Omental fat pad (tissue), 4 donors: ENCODE measurements around the gene CCNI2. TPM values are rescaled to one million over a fixed set of nuclear protein-coding genes. Genes with fewer than 3 reads are reported as not detected.

Source experiments
- ATAC-seq: fragments of 150-250 bp; one replicate; pipeline ENCODE4 v1.9.1; 2016; ENCODE audit warnings: mild to moderate bottlenecking, moderate library complexity; ENCODE audit not compliant: low FRiP score
- DNase-seq: peaks from one replicate; pipeline ENCODE4 v3.0.0-alpha.2; 2019; ENCODE audit warnings: low spot score
- total RNA-seq, 4 donors: library from RNA; depleted of rRNA; stranded (reverse); fragments of >200 nt; gene quantifications; one replicate each; pipeline ENCODE4 v1.1.0, GENCODE V29; 2016
- TF ChIP-seq, protein P1 (sequence below), 3 donors: fragments of 450-650 bp; IDR thresholded peaks; one replicate each; pipeline ENCODE4 v1.5.1; 2016 to 2017; ENCODE audit warnings: antibody characterized with exemption in 3 of 3, mild to moderate bottlenecking in 3 of 3, moderate library complexity in 2 of 3

Gene CCNI2
- total RNA-seq, 4 donors from 2014 or later: 0.12 to 0.19 TPM; not detected in 2

DNA sequence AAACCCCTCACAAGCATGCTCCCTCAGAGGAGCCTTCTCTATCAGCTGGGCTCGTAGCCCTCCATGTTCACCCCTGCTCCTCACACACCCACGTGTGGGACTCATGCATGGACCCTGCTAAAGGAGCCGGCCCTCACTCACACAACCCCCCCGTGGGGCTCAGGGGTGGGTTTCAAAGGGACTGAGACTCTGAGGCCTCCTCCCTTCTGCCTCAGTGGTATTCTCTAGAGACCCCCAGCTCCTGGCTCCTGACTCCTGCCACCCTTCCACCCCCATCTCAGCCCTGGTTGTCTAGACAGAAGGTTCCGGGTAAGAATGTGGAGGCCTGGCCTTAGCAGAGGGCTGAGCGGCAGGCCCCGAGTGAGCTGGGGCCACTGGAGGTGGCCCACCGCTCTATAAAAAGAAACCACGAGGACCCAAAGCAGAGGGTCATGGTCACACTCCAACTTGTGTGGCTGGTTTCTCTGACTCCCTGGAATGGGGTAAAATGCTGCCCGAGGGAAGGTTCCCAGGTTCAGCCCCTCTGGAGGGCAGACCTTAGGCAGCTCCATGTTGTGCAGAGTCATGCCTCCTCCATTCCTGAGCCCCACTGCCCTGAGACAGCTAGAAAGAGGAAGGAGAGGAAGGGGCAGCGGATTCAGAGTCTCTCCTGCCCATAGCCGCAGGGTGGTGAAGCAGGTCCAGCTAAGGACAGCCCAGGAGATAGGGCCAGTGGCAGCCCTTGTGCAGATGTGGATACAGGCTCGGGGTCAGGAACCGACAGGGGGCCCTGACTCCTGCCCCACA lies 19.0 kb downstream of the CCNI2 start:
- TF ChIP-seq, protein P1, sequence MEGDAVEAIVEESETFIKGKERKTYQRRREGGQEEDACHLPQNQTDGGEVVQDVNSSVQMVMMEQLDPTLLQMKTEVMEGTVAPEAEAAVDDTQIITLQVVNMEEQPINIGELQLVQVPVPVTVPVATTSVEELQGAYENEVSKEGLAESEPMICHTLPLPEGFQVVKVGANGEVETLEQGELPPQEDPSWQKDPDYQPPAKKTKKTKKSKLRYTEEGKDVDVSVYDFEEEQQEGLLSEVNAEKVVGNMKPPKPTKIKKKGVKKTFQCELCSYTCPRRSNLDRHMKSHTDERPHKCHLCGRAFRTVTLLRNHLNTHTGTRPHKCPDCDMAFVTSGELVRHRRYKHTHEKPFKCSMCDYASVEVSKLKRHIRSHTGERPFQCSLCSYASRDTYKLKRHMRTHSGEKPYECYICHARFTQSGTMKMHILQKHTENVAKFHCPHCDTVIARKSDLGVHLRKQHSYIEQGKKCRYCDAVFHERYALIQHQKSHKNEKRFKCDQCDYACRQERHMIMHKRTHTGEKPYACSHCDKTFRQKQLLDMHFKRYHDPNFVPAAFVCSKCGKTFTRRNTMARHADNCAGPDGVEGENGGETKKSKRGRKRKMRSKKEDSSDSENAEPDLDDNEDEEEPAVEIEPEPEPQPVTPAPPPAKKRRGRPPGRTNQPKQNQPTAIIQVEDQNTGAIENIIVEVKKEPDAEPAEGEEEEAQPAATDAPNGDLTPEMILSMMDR (IDR thresholded peaks at IDR 0.05): no peak
- ATAC-seq: no peak
- DNase-seq: no peak

DNA sequence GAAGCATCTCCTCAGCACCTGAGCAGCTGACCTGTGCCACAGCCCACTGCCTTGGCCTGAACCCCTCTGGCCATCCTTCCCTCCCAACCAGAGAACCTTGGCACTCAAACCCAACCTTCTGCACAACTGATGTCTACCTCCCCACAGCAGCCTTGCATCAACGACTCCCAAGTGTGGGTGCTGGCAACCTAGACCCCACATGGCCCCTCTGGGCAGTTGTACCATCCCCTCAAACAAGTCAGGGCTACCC lies 19.5 kb downstream of the CCNI2 start:
- no peak for DNase-seq
- TF ChIP-seq, protein P1 (IDR thresholded peaks at IDR 0.05): no peak
- ATAC-seq: no peak

DNA sequence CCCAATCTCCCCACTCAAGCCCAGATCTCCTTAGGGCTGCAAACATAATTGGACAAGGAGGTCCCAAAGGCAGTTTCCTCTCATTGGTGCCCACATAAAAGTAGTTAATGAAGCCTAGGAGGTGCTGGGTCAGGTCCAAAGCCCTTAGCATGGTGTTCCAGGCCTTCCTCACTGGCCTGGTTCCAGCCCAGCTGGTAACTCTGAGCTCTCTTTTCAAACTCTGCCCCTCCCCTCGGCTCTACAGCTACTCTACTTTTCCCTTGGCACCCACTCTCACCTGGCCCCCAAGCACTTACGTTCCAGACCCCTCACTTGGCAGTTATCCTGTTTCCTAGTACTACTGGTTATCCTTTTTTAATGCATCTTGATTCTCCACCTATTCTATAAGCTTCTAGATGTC lies 19.9 kb downstream of the CCNI2 start:
- TF ChIP-seq, protein P1 (IDR thresholded peaks at IDR 0.05): no peak
- no peak for ATAC-seq
- DNase-seq: no peak

DNA sequence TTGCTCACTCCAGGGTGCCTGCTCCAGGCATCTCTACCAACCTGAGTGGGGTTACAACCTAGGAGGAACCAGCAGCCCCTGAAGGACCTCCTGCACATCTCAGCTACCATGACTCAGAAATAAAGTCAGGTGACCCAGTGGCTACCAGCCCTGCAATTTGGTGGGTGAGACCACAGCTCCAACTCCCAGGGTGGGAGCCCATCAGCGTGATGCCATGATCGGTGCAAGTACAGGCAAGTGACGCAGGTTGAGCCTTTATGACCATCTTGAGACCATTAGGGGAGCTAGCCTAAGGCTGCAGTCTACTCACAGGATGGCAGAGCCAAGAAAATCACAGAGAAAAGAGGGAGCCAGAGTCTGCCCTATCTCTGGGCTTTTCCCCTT lies 21.3 kb downstream of the CCNI2 start:
- TF ChIP-seq, protein P1 (IDR thresholded peaks at IDR 0.05): no peak
- ATAC-seq (no peak), DNase-seq (no peak)

DNA sequence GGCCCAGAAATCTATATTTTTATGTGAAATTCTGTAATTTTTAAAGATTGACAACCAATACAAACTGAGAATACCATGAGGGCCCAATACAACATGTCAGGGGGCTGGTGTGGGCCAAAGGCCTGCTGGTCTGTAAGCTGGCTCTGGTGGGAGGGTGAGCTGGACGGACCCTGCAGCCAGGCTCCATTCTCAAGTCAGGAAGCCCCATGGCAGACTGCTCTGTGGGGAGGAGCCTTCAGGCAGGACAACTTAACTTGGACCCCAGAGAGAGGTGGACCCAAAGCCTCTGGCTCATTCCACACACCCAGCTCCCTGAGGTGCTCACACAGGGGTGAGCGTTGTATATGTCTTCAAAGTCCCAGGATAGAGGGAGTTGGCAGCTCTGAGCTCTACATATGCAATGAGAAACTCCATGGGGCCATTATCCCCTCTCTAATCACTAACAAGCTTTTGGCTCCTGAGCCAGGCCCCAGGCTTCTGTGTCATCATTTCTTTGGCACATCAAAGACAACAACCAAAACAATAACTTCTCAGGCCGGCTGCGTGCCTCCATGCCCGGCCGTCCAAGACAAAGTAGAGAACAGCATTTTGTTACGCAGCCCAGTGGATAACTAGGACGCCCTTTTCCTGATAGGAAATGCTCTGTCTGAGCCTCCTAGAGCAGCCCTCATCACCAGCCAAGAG lies 23.4 kb downstream of the CCNI2 start:
- TF ChIP-seq, protein P1 (IDR thresholded peaks at IDR 0.05): no peak
- no peak for ATAC-seq
- DNase-seq: no peak

DNA sequence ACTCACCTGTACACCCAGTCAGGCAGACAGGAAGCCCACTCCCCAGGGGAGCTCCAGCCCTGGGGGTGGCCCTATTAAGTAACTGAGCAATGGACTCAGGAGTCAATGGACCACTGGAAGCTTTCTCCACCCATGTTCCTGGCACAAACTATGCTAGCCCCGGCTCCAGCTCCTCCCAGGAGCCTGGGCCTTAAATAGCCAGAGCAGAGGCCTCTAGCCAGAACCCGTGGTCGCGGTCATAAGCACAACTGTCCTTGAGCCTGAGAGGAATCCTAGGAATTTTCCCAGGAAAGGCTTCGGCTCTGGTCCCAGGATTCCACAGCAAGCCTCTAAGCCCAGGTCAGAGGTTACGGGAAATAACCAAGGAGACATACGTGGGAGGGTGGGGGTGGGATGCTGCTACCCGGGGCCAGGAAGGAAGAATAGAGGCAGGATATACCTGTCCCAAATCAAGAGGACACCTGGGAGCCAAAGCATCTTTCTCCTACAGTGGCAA lies 24.3 kb downstream of the CCNI2 start:
- TF ChIP-seq, protein P1 (IDR thresholded peaks at IDR 0.05): no peak
- ATAC-seq: no peak
- DNase-seq: no peak
